CD8-positive, alpha-beta memory T cell (primary cell): Measurements from ENCODE around the gene TDRKH. TPM values are rescaled to one million over a fixed set of nuclear protein-coding genes. Genes with fewer than 3 reads are reported as not detected.
A peak's percentile ranks its signal among the peaks of the same experiment; 100 is the strongest.

ENCODE experiments used
- CTCF ChIA-PET: fragments of 350-600 bp; sonication (Branson Sonifier 250); formaldehyde crosslinking; loops from one replicate; lab custom pipeline; 2021; ENCODE audit warnings: antibody characterized with exemption; lab: Charles Lee
- POLR2A ChIA-PET: fragments of 350-600 bp; sonication (Branson Sonifier 250); formaldehyde crosslinking; loops from one replicate; lab custom pipeline; 2021; ENCODE audit warnings: antibody characterized with exemption; lab: Charles Lee
- DNase-seq, 5 donors: peaks; one replicate each; pipeline versions ENCODE4 v3.0.0 to v3.0.0-alpha.2; 2020 to 2022; ENCODE audit warnings: mixed read lengths in 1 of 5
- H3K27ac ChIP-seq: one replicate; pipeline ENCODE4 v1.7.0; 2013; ENCODE audit warnings: low read depth, mild to moderate bottlenecking, low read length, moderate library complexity
- H3K27me3 ChIP-seq: 2 replicates; pipeline ENCODE4 v1.7.0; 2013; ENCODE audit warnings: low read length, mild to moderate bottlenecking; ENCODE audit not compliant: insufficient read depth, poor library complexity, severe bottlenecking
- H3K36me3 ChIP-seq: 2 replicates; pipeline ENCODE4 v1.7.0; 2013; ENCODE audit warnings: mild to moderate bottlenecking, low read length, moderate library complexity; ENCODE audit not compliant: insufficient read depth
- H3K4me1 ChIP-seq: 2 replicates; pipeline ENCODE4 v1.7.0; 2013; ENCODE audit warnings: mild to moderate bottlenecking, low read length, moderate library complexity; ENCODE audit not compliant: insufficient read depth
- H3K4me3 ChIP-seq: 2 replicates; pipeline ENCODE4 v1.7.0; 2013; ENCODE audit warnings: mild to moderate bottlenecking, low read length
- H3K9me3 ChIP-seq: 2 replicates; pipeline ENCODE4 v1.7.0; 2013; ENCODE audit warnings: mild to moderate bottlenecking, low read length
- H3K27ac Mint-ChIP-seq, 8 donors: one replicate each; pipeline ENCODE4 v1.8.0; 2020 to 2021; ENCODE audit warnings: mixed read lengths in 8 of 8, mild to moderate bottlenecking in 6 of 8, inconsistent platforms in 3 of 8, moderate library complexity in 3 of 8
- H3K27me3 Mint-ChIP-seq, 2 donors: one replicate each; pipeline ENCODE4 v1.8.0; 2020 to 2021; ENCODE audit warnings: mixed read lengths in 2 of 2, mild to moderate bottlenecking in 1 of 2, moderate library complexity in 1 of 2
- H3K36me3 Mint-ChIP-seq, 3 donors: one replicate each; pipeline ENCODE4 v1.8.0; 2020 to 2021; ENCODE audit warnings: mixed read lengths in 3 of 3, inconsistent platforms in 1 of 3, mild to moderate bottlenecking in 1 of 3
- H3K4me1 Mint-ChIP-seq, 3 donors: one replicate each; pipeline ENCODE4 v1.8.0; 2020 to 2021; ENCODE audit warnings: mixed read lengths in 3 of 3, inconsistent platforms in 1 of 3, mild to moderate bottlenecking in 1 of 3
- H3K4me3 Mint-ChIP-seq, 7 donors: one replicate each; pipeline ENCODE4 v1.8.0; 2020 to 2021; ENCODE audit warnings: mixed read lengths in 7 of 7, mild to moderate bottlenecking in 6 of 7, moderate library complexity in 4 of 7, inconsistent platforms in 2 of 7
- H3K9me3 Mint-ChIP-seq, 5 donors: one replicate each; pipeline ENCODE4 v1.8.0; 2020 to 2022; ENCODE audit warnings: mixed read lengths in 5 of 5, mild to moderate bottlenecking in 3 of 5, moderate library complexity in 2 of 5, inconsistent platforms in 1 of 5
- polyA plus RNA-seq: library from polyadenylated mRNA; unstranded; fragments of 300-500 nt; fragmentation: Illumina TruSeq; gene quantifications from one replicate; pipeline ENCODE4 v1.2.3, GENCODE V29; 2021
- total RNA-seq, 2 experiments: library from RNA; stranded (reverse); gene quantifications; one replicate each; pipeline ENCODE4 v1.2.3, GENCODE V29; 2021

Gene TDRKH
- total and polyA plus RNA-seq, 3 experiments from 2014 or later, result 16.4 to 20.5 (median 17.4) TPM

DNA sequence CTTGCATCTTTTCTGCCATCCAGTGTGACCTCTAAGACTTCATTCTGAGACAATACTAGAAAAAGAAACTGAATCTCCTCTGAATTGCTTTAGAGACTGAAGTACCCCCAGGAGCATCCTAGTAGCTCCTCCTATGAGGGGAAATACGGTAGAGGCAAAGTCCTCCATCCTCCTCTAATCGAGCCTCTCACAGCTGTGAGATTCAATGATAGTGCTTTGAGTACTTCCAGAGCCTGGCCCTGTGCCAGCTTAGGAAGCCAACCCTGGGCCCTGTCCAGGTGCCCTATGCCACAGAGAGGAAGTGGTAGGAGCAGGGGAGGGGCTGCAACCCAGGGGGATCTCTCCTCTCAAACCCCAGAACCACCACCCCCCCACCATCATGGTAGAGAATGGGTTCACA is 30.6 kb upstream of the TDRKH start:
- peak in 1 of 5 donors; percentile 24 for DNase-seq
- H3K9me3 ChIP-seq, result no peaks in the 10 kb centered on the region
- no peaks in the 10 kb centered on the region for H3K36me3 ChIP-seq
- peak overlapping the region; percentile 16 to 98 (median 90) for H3K27ac Mint-ChIP-seq
- ChIA-PET POLR2A (interaction anchor here (0.8 kb wide), 1 partner anchor 9 kb away, joined by 3 read pairs; no protein-coding TSS in a partner anchor), CTCF (interaction anchor here (2.0 to 2.4 kb wide), 2 partner anchors 10 to 16 kb away, joined by 7 to 12 read pairs; no protein-coding TSS in a partner anchor)
- H3K9me3 Mint-ChIP-seq, result no peaks in the 10 kb centered on the region
- no peak overlapping the region for H3K27ac ChIP-seq
- H3K27me3 Mint-ChIP-seq, result no peaks in the 10 kb centered on the region
- peaks cover 0 to 12% (median 4%) of the 10 kb centered on the region in 3 donors for H3K36me3 Mint-ChIP-seq
- H3K4me1 ChIP-seq, result peaks cover 44% of the 10 kb centered on the region
- peak overlapping the region in 6 of 7 donors; percentile 71 to 97 (median 86) for H3K4me3 Mint-ChIP-seq
- no peaks in the 10 kb centered on the region for H3K27me3 ChIP-seq
- peaks cover 59 to 68% (median 66%) of the 10 kb centered on the region in 3 donors for H3K4me1 Mint-ChIP-seq
- H3K4me3 ChIP-seq, result no peak overlapping the region

DNA sequence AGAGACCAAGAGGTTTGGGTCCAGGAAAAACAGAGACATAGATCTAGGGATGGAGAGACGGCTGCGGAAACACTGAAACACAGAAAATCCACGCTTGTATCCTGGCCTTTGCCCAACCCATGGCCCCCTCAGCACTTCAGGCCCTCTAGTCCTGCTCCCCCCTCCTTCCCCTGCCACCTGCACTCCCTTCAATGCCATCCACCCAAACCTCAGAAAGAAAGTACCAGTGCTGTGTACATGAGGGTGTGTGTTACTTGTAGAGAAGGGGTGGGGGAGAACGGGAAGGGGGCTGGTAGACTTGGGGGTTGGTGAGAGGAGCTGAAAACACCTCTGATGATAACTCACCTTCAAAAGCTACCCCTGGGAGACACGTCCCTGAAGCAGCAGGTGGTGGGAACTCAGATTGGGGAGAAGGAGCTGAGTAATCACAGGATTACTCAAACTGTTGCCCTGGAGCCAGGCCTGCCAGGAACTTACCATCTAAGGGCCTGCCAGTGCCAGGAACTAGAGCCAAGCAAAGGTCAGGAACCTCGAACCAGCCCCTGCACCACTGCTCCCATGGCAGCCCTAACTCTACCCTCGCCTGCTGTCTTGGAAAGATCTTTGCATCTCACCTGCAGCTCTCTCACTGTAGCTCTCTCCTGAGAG is 29.8 kb upstream of the TDRKH start:
- H3K4me3 Mint-ChIP-seq, result peak overlapping the region in 6 of 7 donors; percentile 71 to 97 (median 86)

DNA sequence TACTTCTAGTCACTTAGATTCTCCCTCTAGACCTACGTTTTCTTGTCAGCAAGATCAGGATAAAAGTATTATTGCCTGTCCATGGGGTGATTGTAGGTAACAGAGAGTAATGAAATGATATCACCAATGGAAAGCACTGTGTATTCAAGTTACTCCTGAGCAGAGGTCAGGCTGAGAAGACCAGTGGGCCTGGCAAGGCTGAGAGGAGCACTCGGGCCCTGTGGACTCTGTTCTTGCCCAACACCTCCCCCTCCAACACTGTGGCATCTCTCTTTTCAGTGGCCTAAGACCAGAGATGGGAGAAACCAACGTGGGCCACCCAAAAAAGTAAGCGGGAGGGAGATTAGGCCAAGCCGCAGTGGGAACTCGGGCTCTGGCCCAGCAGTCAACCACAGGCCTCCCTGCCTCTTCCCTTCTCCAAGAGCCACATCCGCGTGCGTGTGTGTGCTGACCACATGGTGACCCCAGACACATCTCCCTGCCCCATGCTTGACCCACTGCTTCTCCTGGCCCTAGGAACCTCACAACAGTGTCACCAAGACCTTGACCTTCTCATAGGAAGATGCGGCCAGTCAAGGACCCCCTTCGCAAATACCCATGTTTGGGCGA is 29.0 kb upstream of the TDRKH start:
- ChIA-PET CTCF (interaction anchor here (1.5 to 2.4 kb wide), 2 partner anchors 17 kb away, joined by 3 to 12 read pairs; no protein-coding TSS in a partner anchor), POLR2A (interaction anchor here (1.1 kb wide), 1 partner anchor 56 kb away, joined by 3 read pairs; the partner anchor contains the start of gene MRPL9)
- no peaks in the 10 kb centered on the region for H3K9me3 ChIP-seq
- peaks cover 57% of the 10 kb centered on the region for H3K4me1 ChIP-seq
- Mint-ChIP-seq H3K4me3 (peak overlapping the region in 6 of 7 donors; percentile 71 to 97 (median 86)), H3K9me3 (no peaks in the 10 kb centered on the region), H3K36me3 (peaks cover 0 to 4% (median 4%) of the 10 kb centered on the region in 3 donors), H3K4me1 (peaks cover 72 to 81% (median 77%) of the 10 kb centered on the region in 3 donors), H3K27me3 (no peaks in the 10 kb centered on the region), H3K27ac (peak overlapping the region in 7 of 8 donors; percentile 86 to 98 (median 91))
- H3K27ac ChIP-seq, result no peak overlapping the region
- no peak for DNase-seq
- H3K27me3 ChIP-seq, result no peaks in the 10 kb centered on the region
- H3K36me3 ChIP-seq, result no peaks in the 10 kb centered on the region
- no peak overlapping the region for H3K4me3 ChIP-seq

More for the DNA sequence above, 29.8 kb upstream of the TDRKH start:
- Histone ChIP-seq H3K27ac (no peak overlapping the region), H3K36me3 (no peaks in the 10 kb centered on the region), H3K4me3 (no peak overlapping the region), H3K4me1 (peaks cover 50% of the 10 kb centered on the region), H3K27me3 (no peaks in the 10 kb centered on the region), H3K9me3 (no peaks in the 10 kb centered on the region)
- H3K9me3 Mint-ChIP-seq, result no peaks in the 10 kb centered on the region
- DNase-seq, result no peak
- no peaks in the 10 kb centered on the region for H3K27me3 Mint-ChIP-seq
- H3K4me1 Mint-ChIP-seq, result peaks cover 65 to 73% (median 70%) of the 10 kb centered on the region in 3 donors
- peaks cover 0 to 11% (median 4%) of the 10 kb centered on the region in 3 donors for H3K36me3 Mint-ChIP-seq
- ChIA-PET CTCF (interaction anchor here (2.4 kb wide), 1 partner anchor 16 kb away, joined by 12 read pairs; no protein-coding TSS in a partner anchor), POLR2A (interaction anchor here (0.8 to 1.1 kb wide), 2 partner anchors 10 to 57 kb away, joined by 3 read pairs; partner anchors contain the start of gene MRPL9)
- peak overlapping the region in 7 of 8 donors; percentile 86 to 98 (median 91) for H3K27ac Mint-ChIP-seq

DNA sequence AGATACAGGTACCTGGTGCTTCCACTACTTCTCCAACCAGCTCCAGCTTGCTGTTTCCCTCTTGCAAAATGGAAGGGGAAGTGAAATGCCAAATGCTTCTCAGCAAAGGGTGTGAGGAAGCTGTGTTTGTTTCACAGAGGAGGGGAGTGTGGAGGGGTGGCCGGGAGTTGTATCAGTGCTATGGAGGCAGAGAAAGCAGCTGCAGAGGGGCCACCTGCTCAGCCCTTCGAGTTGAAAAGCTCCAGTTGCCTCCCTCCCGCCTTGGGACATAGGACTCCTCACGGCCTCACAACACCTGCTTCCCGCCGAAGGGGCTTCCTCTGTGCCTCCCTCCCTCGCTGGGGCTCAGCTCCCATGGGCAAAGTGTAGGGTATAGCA is 27.0 kb upstream of the TDRKH start:
- CTCF ChIA-PET, result interaction anchor here (1.1 to 1.4 kb wide), 2 partner anchors 13 to 27 kb away, joined by 3 read pairs; partner anchors contain the start of gene TDRKH
- Mint-ChIP-seq H3K27ac (peak overlapping the region in 6 of 8 donors; percentile 74 to 98 (median 92)), H3K9me3 (no peaks in the 10 kb centered on the region), H3K27me3 (no peaks in the 10 kb centered on the region), H3K4me3 (peak overlapping the region in 6 of 7 donors; percentile 49 to 97 (median 56)), H3K4me1 (peaks cover 82 to 92% (median 91%) of the 10 kb centered on the region in 3 donors), H3K36me3 (peaks cover 0 to 4% (median 4%) of the 10 kb centered on the region in 3 donors)
- Histone ChIP-seq H3K27me3 (no peaks in the 10 kb centered on the region), H3K4me1 (peaks cover 61% of the 10 kb centered on the region), H3K27ac (no peak overlapping the region), H3K36me3 (no peaks in the 10 kb centered on the region), H3K9me3 (no peaks in the 10 kb centered on the region), H3K4me3 (no peak overlapping the region)
- no peak for DNase-seq
- POLR2A ChIA-PET, result no interaction called here

DNA sequence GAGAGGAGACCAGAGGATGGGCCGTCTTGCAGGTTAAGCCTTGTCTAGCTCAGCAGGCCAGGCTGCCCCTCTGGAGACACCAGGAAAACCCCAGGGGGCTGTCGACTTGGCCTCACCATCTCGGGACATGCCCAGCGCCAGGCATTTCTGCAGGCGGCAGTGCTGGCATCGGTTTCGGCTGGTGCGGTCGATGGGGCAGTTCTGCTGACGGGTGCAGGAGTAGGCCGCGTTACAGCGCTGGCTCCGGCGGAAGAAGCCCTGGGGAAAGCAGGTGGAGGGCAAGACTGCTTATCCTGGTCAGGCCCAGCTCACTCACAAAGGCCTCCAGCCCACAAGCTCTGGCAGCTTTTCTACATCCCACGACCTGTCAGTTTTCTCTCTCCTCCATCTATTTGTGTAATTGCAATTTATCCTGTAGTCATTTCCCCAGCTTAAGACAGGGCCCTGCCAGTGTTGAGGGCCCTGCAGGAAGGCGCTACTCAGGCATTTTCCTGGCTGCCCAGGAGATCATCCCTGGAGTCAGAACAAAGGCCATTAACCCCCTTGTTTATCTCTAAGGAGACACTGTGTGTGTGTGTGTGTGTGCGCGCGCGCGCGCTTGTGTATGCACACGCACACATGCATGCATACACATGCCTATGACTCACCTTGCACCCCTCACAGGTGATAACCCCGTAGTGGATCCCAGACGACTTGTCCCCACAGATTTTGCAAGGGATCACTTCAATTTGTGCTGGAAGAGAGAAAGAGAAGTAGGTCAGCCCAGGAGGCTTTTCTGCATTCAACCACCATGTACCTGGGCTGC is 26.4 kb upstream of the TDRKH start:
- H3K4me1 Mint-ChIP-seq, result peaks cover 80 to 95% (median 88%) of the 10 kb centered on the region in 3 donors

DNA sequence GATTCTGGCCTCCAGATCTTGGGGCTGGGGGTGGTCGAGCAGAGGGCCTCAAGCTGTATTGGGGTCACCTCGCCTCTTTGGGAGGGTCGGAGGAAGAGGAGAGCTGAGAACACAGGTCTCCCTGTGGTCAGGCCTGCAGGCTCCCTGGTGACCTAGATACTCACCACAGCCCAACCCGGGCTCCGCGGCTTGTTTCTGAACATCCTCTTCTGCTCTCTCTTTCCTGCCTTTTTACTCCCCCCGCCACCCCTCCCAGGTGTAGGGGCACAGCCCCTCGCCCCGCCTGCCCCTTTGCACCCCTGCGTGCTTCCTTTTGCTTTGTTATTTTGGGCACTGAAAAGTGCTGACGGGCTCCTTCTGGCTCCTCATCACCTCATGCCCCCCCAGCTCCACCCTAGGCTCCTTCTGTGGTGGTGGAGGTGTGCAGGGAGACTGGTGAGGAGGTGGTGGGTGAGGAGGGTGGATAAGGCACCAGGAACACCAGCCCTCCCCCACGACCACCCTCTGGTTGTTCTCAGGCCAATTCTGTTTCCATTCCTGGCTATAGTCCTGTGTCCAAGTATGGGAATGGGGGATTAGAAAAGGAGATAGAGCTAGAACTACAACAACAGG is 25.5 kb upstream of the TDRKH start:
- Mint-ChIP-seq H3K4me1 (peaks cover 72 to 90% (median 79%) of the 10 kb centered on the region in 3 donors), H3K9me3 (no peaks in the 10 kb centered on the region)
- CTCF ChIA-PET, result interaction anchor here (0.7 to 2.9 kb wide), 5 partner anchors 12 to 93 kb away, joined by 3 to 10 read pairs (median 3); no protein-coding TSS in a partner anchor

More for the DNA sequence above, 26.4 kb upstream of the TDRKH start:
- CTCF ChIA-PET, result interaction anchor here (0.7 to 2.9 kb wide), 5 partner anchors 11 to 92 kb away, joined by 3 to 10 read pairs (median 3); partner anchors contain the start of gene TDRKH
- Histone ChIP-seq H3K4me3 (no peak overlapping the region), H3K36me3 (no peaks in the 10 kb centered on the region), H3K4me1 (peaks cover 60% of the 10 kb centered on the region), H3K9me3 (no peaks in the 10 kb centered on the region), H3K27ac (no peak overlapping the region), H3K27me3 (no peaks in the 10 kb centered on the region)
- Mint-ChIP-seq H3K9me3 (no peaks in the 10 kb centered on the region), H3K4me3 (peak overlapping the region in 6 of 7 donors; percentile 45 to 97 (median 74)), H3K27ac (peak overlapping the region; percentile 56 to 98 (median 92)), H3K27me3 (no peaks in the 10 kb centered on the region), H3K36me3 (peaks cover 0 to 4% (median 4%) of the 10 kb centered on the region in 3 donors)
- no peak for DNase-seq
- POLR2A ChIA-PET, result no interaction called here

More for the DNA sequence above, 25.5 kb upstream of the TDRKH start:
- no peaks in the 10 kb centered on the region for H3K36me3 ChIP-seq
- peaks cover 51% of the 10 kb centered on the region for H3K4me1 ChIP-seq
- DNase-seq, result peak; percentile 37 to 75 (median 74)
- no peak overlapping the region for H3K27ac ChIP-seq
- H3K27me3 ChIP-seq, result no peaks in the 10 kb centered on the region
- peak overlapping the region; percentile 45 to 97 (median 74) for H3K4me3 Mint-ChIP-seq
- peaks cover 0 to 4% (median 4%) of the 10 kb centered on the region in 3 donors for H3K36me3 Mint-ChIP-seq
- POLR2A ChIA-PET, result interaction anchor here (1.0 kb wide), 1 partner anchor 52 kb away, joined by 4 read pairs; the partner anchor contains the start of gene MRPL9
- H3K27ac Mint-ChIP-seq, result peak overlapping the region; percentile 56 to 98 (median 92)
- peak overlapping the region; percentile 9 for H3K4me3 ChIP-seq
- H3K9me3 ChIP-seq, result no peaks in the 10 kb centered on the region
- no peaks in the 10 kb centered on the region for H3K27me3 Mint-ChIP-seq
